ENCODE measurements around the gene UBA3.

- no peak for TF ChIP-seq CTCF (IDR thresholded peaks at IDR 0.05; ENCODE audit: poor library complexity)
- no peak for TF ChIP-seq EZH2 (IDR thresholded peaks at IDR 0.05; ENCODE audit: borderline replicate concordance)
Observed at GRCh38 chr3:69051756-69052471, 28.3 kb downstream of the UBA3 start, which contains the start of gene TMF1.

Data from hepatocyte (in vitro differentiated cells).